SK-N-SH (cell line): ENCODE measurements around the gene HMX3.

Experiments
- CTCF ChIP-seq: fragments of 200-600 bp; sonication (generic); IDR thresholded peaks from 2 replicates; pipeline ENCODE4 v1.6.1; 2017; ENCODE audit warnings: antibody characterized with exemption, mild to moderate bottlenecking, moderate library complexity
- GATA2 ChIP-seq: sonication (generic); formaldehyde crosslinking; IDR thresholded peaks from 2 replicates; pipeline ENCODE4 v1.5.0; 2020; ENCODE audit warnings: mild to moderate bottlenecking, missing genetic modification reagents
- IRF3 ChIP-seq: fragments of 150-350 bp; IDR thresholded peaks from 2 replicates; pipeline ENCODE4 v1.6.1; 2016; ENCODE audit warnings: mild to moderate bottlenecking, low read depth, low read length
- SMC3 ChIP-seq: IDR thresholded peaks from 2 replicates; pipeline ENCODE4 v1.6.1; 2012; ENCODE audit warnings: low read depth, low read length, improper control_type of control experiment
- USF1 ChIP-seq: IDR thresholded peaks from 2 replicates; pipeline ENCODE4 v1.4.0; 2012; ENCODE audit warnings: low read depth, borderline replicate concordance
- USF2 ChIP-seq: fragments of 150-350 bp; IDR thresholded peaks from 2 replicates; pipeline ENCODE4 v1.6.1; 2017; ENCODE audit warnings: antibody characterized with exemption, low read length, low read depth, borderline replicate concordance

GRCh38 chr10:123132576-123133477 lies 2.9 kb upstream of the HMX3 start:
- TF ChIP-seq CTCF (peak; percentile 92), GATA2 (CRISPR knock-in tag) (no peak), USF1 (no peak), SMC3 (peak; percentile 83), USF2 (no peak), IRF3 (no peak)
